Fibroblast of gingiva (primary cell): Measurements from ENCODE around the gene FRMD4A.

Experiments used
- DNase-seq: peaks from one replicate; pipeline ENCODE4 v3.0.0-alpha.2; 2011; ENCODE audit warnings: low read depth

FRMD4A gene

DNA sequence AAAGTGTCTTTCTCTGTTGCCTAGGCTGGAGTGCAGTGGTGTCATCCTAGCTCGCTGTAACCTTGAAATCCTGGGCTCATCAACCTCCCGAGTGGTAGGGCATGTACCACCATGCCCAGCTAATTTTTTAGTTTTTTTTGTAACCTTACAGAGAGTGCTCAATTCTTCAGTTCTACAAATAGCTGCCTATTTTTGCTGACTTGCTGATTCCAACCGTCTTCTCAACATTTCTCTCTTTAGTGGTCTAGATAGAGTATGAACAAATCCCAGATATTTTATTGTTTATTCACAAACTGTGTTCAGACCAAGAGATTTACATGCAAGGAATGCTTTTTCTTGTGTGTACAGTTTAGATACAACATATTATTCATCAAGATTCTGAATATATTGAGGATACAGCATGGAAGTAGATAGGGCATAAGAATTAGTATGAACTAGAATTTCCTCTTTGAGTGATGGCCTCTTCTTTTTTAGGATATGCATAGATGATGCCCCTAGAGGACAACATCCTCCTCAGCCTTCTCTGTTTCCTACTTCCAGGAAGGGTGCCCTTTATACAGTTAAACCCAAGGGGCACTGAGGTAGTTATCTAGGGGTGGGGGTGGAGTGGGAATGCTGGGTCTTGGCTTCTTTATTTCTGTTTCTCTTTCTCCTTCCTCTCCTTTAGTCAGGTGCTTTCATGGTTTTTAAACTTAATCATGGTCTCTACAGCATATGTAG lies 717.9 kb downstream of the FRMD4A start:
- DNase-seq: no peak

- DNase-seq: no peak
Observed at GRCh38 chr10:13608246-13608853, 722.4 kb downstream of the FRMD4A start.

DNA sequence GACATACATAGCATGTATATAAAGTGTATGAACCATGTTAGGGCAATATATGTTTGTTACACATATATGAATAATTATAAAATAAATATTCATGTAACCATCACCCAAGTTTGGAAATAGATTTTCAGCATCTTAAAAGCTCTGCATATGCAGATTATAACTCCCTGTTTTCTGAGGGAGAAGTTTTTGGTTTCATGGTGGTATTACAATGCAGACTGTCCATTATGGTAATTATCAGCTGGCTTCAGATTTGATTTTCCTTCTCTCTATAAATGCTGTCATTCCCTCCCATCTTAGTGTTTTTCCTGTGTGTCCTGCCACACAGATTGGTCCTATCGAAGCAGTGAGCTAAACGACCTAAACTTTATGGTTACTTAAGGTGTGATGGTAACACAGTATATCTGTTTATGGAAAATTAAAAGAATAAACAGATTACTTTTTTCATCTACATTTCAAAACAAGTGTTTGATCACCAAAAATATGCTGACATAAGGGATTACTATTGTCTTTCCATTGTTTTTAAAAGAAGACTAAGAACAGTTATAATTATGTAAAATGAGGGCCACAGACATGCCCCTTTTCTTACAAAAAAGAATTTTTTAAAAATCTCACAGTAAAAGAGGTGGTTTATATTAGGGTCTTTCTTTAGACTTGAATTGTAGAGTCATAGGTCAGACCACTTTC lies 726.2 kb downstream of the FRMD4A start:
- DNase-seq: no peak

- DNase-seq: no peak
Observed at GRCh38 chr10:13597909-13598308, 732.8 kb downstream of the FRMD4A start.

- DNase-seq: no peak
Observed at GRCh38 chr10:13594641-13595040, 736.1 kb downstream of the FRMD4A start.
